SU-DHL-6 (cell line): ENCODE measurements around the gene SMAD3.

ENCODE experiments used
- H2AFZ ChIP-seq: fragments of 200-600 bp; sonication (generic); 2 replicates; pipeline ENCODE4 v1.6.1; 2014; ENCODE audit warnings: low read depth, mild to moderate bottlenecking, moderate library complexity, mixed read lengths, antibody characterized with exemption, low read length; ENCODE audit not compliant: severe bottlenecking
- H3F3A ChIP-seq: fragments of 200-600 bp; shearing (Covaris generic); 2 replicates; pipeline ENCODE4 v1.6.0; 2016; ENCODE audit warnings: antibody characterized with exemption, mild to moderate bottlenecking; ENCODE audit not compliant: insufficient read depth
- H3K27ac ChIP-seq: fragments of 200-600 bp; sonication (generic); 2 replicates; pipeline ENCODE4 v1.5.1; 2016; ENCODE audit warnings: low read depth, mild to moderate bottlenecking, low read length, moderate library complexity, mixed read lengths
- H3K27me3 ChIP-seq: fragments of 200-600 bp; sonication (generic), shearing (Covaris generic); 2 replicates; pipeline ENCODE4 v1.6.0; 2014; ENCODE audit warnings: mild to moderate bottlenecking, low read length
- H3K36me3 ChIP-seq: fragments of 200-600 bp; sonication (generic); 2 replicates; pipeline ENCODE4 v1.6.1; 2014; ENCODE audit warnings: mild to moderate bottlenecking, low read length, mixed read lengths
- H3K4me2 ChIP-seq: fragments of 300-600, 200-600 bp; shearing (Covaris generic), sonication (generic); 2 replicates; pipeline ENCODE4 v1.6.0; 2014; ENCODE audit warnings: low read length, low read depth, mild to moderate bottlenecking; ENCODE audit not compliant: poor library complexity, severe bottlenecking
- H3K4me3 ChIP-seq: fragments of 200-600 bp; sonication (generic); 2 replicates; pipeline ENCODE4 v1.5.1; 2014; ENCODE audit warnings: antibody characterized with exemption, low read length, mild to moderate bottlenecking, mixed read lengths; ENCODE audit not compliant: insufficient read depth, poor library complexity, severe bottlenecking
- H3K79me2 ChIP-seq: fragments of 200-600 bp; sonication (generic); 2 replicates; pipeline ENCODE4 v1.6.1; 2014; ENCODE audit warnings: mild to moderate bottlenecking, low read length, moderate library complexity; ENCODE audit not compliant: insufficient read depth
- H3K9ac ChIP-seq: fragments of 200-600 bp; sonication (generic); 2 replicates; pipeline ENCODE4 v1.7.0; 2014; ENCODE audit warnings: mild to moderate bottlenecking, low read length
- H3K9me2 ChIP-seq: fragments of 200-600 bp; sonication (generic); replicated peaks from 2 replicates; pipeline ENCODE4 v1.6.1; 2014; ENCODE audit warnings: low read length; ENCODE audit not compliant: insufficient read depth
- H3K9me3 ChIP-seq: fragments of 200-600 bp; sonication (generic); 2 replicates; pipeline ENCODE4 v1.6.1; 2014; ENCODE audit warnings: low read length, mixed read lengths; ENCODE audit not compliant: insufficient read depth
- H4K20me1 ChIP-seq: fragments of 200-600 bp; sonication (generic); 2 replicates; pipeline ENCODE4 v1.6.1; 2014; ENCODE audit warnings: low read depth, mild to moderate bottlenecking, antibody characterized with exemption, low read length, moderate library complexity, mixed read lengths
- CTCF ChIP-seq: fragments of 200-600 bp; sonication (generic); IDR thresholded peaks from one replicate; pipeline ENCODE4 v1.5.1; 2017; ENCODE audit warnings: antibody characterized with exemption, mild to moderate bottlenecking, low read length, moderate library complexity; ENCODE audit not compliant: insufficient read depth, poor library complexity, severe bottlenecking
- EZH2phosphoT487 ChIP-seq: fragments of 200-600 bp; sonication (generic), shearing (Covaris generic); conservative IDR thresholded peaks from 2 replicates; pipeline ENCODE4 v1.6.1; 2018; ENCODE audit warnings: mild to moderate bottlenecking, antibody characterized with exemption, low read length, moderate library complexity, mixed read lengths

The SMAD3 gene

DNA sequence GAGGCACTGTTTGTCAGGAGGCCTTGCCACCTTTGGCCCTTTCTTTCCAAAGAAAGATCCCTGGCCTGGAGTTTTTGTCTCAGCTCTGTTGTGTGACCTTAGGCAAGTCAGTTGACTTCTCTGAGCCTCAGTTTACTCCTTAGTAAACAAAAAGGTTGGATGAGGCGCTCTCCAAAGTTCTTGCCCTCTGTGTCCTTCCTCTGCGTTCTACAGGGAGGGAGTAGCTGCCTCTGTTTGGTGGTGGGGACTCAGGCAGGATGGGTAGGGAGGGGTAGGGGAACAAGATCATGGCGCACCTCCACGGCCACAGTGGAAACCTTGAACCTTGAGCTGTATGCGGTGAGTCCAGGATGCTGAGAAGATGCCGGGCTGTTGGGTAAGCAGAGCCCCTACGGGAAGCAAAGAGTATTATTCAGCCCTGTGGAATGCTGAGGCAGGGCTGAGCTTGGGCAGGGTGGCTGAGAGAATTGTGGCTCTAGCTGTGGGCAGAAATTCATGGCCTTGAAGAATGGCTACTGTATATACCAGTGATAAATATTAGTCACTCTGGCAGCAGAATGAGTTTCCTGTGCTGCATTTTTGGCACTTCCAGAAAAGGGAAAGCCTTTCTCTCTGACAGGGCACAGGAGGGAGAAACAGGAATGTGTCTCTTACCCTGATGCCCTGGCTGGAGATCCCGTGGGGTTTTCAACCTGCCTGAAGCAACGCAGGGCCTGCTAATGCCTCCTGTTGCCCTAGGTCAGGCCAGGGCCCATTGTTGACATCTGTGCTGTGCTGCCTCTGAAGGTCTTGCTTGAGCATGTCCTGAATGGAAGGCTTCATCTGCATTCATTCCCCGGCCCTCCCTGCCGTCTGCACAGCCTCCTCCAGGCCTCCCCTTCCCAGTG is 39.9 kb downstream of the SMAD3 start:
- H3K4me2 ChIP-seq: no peak overlapping the region
- TF ChIP-seq EZH2phosphoT487 (no peak), CTCF (no peak)
- H3K9me3 ChIP-seq: no peaks in the 10 kb centered on the region
- H3K4me3 ChIP-seq: no peak overlapping the region
- H3K36me3 ChIP-seq: no peaks in the 10 kb centered on the region
- no peak overlapping the region for H2AFZ ChIP-seq
- no peak overlapping the region for H3K9ac ChIP-seq
- no peaks in the 10 kb centered on the region for H4K20me1 ChIP-seq
- peaks cover 25% of the 10 kb centered on the region for H3K79me2 ChIP-seq
- H3K27ac ChIP-seq: no peak overlapping the region
- H3K27me3 ChIP-seq: no peaks in the 10 kb centered on the region
- H3K9me2 ChIP-seq: no peaks in the 10 kb centered on the region
- H3F3A ChIP-seq: 0 out of 2 replicates have a peak, but pooled peaks cover 7% of the 10 kb centered on the region

GRCh38 chr15:67105991-67106763 is 40.8 kb downstream of the SMAD3 start:
- Histone ChIP-seq H3K27ac (no peak overlapping the region), H3K36me3 (no peaks in the 10 kb centered on the region), H3K27me3 (no peaks in the 10 kb centered on the region), H3K4me3 (no peak overlapping the region), H3K79me2 (peaks cover 33% of the 10 kb centered on the region), H3F3A (0 out of 2 replicates have a peak, but pooled peaks cover 7% of the 10 kb centered on the region), H2AFZ (no peak overlapping the region), H3K9me2 (no peaks in the 10 kb centered on the region), H3K9me3 (peaks cover 4% of the 10 kb centered on the region; the same call in 1 of the 2 replicates), H3K9ac (no peak overlapping the region), H4K20me1 (no peaks in the 10 kb centered on the region), H3K4me2 (no peak overlapping the region)
- TF ChIP-seq CTCF: no peak
- no peak for TF ChIP-seq EZH2phosphoT487

DNA sequence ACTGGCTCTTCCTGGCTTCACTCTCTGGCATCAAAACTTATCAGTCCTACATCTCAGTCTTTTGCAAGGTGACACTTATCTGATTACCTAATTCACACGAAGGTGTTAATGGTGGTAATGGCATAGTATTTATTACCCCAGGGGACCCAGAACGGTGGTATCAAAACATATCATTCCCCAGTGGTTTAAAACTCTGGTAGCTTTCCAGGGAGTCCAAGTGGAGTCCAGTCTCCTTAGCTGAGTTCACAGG is 41.3 kb downstream of the SMAD3 start:
- TF ChIP-seq CTCF (no peak), EZH2phosphoT487 (no peak)
- H3K27ac ChIP-seq: no peak overlapping the region
- no peaks in the 10 kb centered on the region for H3K36me3 ChIP-seq

More for the DNA sequence above, 41.3 kb downstream of the SMAD3 start:
- Histone ChIP-seq H3K27me3 (no peaks in the 10 kb centered on the region), H3K9me2 (no peaks in the 10 kb centered on the region), H3K9me3 (peaks cover 8% of the 10 kb centered on the region; the same call in 1 of the 2 replicates), H2AFZ (no peak overlapping the region), H3K4me2 (no peak overlapping the region), H3F3A (0 out of 2 replicates have a peak, but pooled peaks cover 4% of the 10 kb centered on the region), H3K79me2 (peaks cover 32% of the 10 kb centered on the region), H3K9ac (no peak overlapping the region), H3K4me3 (no peak overlapping the region), H4K20me1 (no peaks in the 10 kb centered on the region)
